Islet precursor cell (in vitro differentiated cells): ENCODE data around the gene PDZD4.

ENCODE experiments used
- DNase-seq: peaks from one replicate; pipeline ENCODE4 v3.0.0-alpha.2; 2018

Gene PDZD4

GRCh38 chrX:153769865-153770600 is 60.3 kb downstream of the PDZD4 start:
- peak; percentile 28 for DNase-seq

- DNase-seq: peak; percentile 15
Measured at GRCh38 chrX:153769158-153769864, 61.0 kb downstream of the PDZD4 start.

- peak; percentile 46 for DNase-seq
Measured at GRCh38 chrX:153768311-153769157, 61.8 kb downstream of the PDZD4 start.

- DNase-seq: no peak
Measured at GRCh38 chrX:153767674-153768055, 62.7 kb downstream of the PDZD4 start.

GRCh38 chrX:153766871-153767673 is 63.3 kb downstream of the PDZD4 start:
- peak; percentile 48 for DNase-seq

- DNase-seq: peak; percentile 75
Measured at GRCh38 chrX:153766098-153766817, 64.1 kb downstream of the PDZD4 start.

- DNase-seq: no peak
Measured at GRCh38 chrX:153765138-153766079, 64.9 kb downstream of the PDZD4 start.

GRCh38 chrX:153764786-153765137 is 65.6 kb downstream of the PDZD4 start:
- DNase-seq: no peak

GRCh38 chrX:153763989-153764755 is 66.2 kb downstream of the PDZD4 start, which contains the start of gene PLXNB3:
PLXNB3 (plus strand) TSS chrX:153764249; CDS start chrX:153765536, 1,287 bp downstream.
- DNase-seq: peak; percentile 82

GRCh38 chrX:153763298-153763932 is 66.9 kb downstream of the PDZD4 start:
- no peak for DNase-seq

GRCh38 chrX:153762626-153763173 is 67.6 kb downstream of the PDZD4 start:
- no peak for DNase-seq

- DNase-seq: no peak
Measured at GRCh38 chrX:153761863-153762262, 68.5 kb downstream of the PDZD4 start.

- DNase-seq: no peak
Measured at GRCh38 chrX:153755136-153755535, 75.2 kb downstream of the PDZD4 start.
